HG02642 (cell line): ENCODE results near the gene RUNX1.

ENCODE experiments used
- ATAC-seq: cut with Tn5 transposase; IDR thresholded peaks from one replicate; pipeline ENCODE4 v1.9.1; 2021; ENCODE audit warnings: mild to moderate bottlenecking; ENCODE audit not compliant: unreplicated experiment, poor library complexity

RUNX1 gene

DNA sequence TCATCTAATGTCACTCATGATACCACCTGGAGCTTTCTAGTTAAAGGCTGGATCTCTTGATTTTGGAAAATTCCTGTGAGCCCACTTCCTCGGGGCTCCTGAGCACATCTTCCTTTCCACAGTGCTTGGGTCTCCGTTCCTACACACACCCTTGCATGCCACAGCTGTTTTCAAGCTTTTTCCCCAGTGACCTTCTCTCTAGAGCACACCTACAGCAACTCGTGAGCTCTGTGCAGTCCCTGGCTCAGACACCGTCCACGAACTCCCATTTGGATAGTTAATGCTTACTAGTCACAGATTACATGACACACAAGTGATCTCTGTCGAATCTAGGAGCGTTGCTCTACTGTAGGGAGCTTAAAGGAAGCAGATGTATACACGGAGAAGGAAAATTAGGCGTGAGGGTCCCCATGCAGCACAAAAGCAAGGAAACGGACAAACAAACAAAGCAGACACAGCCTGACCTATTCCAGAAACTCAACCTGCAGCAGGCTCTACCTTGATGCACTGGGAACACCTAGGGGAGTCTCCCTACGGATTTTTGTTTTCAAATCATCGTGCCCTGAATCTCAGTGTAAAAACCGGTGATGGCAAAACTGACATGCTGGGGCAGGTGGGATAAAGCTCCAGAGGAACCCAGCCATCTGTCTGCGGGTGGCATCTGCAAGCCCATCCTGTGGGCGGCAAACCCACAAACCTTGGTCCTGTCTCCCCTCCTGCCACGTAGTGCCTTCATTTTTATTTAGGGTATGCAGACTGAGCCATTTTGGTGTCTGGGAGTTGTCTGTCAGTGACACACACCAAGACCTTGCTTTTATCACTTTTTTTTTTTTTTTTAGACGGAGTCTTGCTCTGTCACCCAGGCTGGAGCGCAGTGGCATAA is 177.8 kb downstream of the RUNX1 start:
- ATAC-seq, result no peak

- ATAC-seq, result no peak
These were observed 178.9 kb downstream of the RUNX1 start for GRCh38 chr21:34870246-34870645.

DNA sequence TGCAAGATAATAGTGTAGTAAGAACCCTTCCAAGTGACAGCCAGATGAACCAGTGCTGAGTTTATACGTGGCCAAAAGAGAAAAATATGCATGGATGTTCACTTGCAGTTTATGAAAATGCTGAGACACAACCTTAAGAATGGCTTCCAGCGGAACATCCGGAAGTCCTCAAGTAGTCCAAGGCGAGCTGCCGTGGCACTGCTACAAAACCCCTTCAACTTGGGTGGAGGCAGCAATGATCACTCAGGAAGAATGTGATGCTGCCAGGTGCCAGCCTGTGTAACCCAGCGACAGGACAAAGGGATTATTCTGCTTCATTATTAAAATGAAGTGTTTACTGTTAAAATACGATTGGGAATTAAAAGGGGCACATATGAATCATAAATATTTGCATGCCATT is 179.6 kb downstream of the RUNX1 start:
- ATAC-seq, result no peak

DNA sequence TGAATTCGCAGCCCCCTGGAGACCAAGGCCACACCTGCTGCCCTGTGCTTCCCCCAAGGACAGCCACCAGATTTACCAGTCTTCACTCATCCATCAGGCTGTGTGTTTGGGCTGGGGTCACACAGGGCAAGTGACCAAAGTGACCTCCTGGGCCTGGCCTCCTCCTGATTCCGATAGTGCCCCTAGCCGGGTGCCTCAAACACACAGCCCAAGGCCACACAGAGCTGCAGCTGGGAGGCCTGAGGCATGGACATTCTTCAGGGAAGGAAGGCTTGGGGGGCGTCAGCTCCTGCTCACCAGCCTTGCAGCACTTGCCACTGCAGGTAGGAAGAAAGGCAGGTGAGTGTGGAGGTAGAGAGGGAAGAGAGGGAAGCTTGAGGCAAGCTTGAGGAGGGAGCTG is 181.3 kb downstream of the RUNX1 start:
- ATAC-seq, result no peak

- peak; percentile 86 for ATAC-seq
These were observed 183.5 kb downstream of the RUNX1 start for GRCh38 chr21:34865400-34866241.

- no peak for ATAC-seq
These were observed 184.5 kb downstream of the RUNX1 start for GRCh38 chr21:34864370-34865149.

- no peak for ATAC-seq
These were observed 186.2 kb downstream of the RUNX1 start for GRCh38 chr21:34862951-34863350.

DNA sequence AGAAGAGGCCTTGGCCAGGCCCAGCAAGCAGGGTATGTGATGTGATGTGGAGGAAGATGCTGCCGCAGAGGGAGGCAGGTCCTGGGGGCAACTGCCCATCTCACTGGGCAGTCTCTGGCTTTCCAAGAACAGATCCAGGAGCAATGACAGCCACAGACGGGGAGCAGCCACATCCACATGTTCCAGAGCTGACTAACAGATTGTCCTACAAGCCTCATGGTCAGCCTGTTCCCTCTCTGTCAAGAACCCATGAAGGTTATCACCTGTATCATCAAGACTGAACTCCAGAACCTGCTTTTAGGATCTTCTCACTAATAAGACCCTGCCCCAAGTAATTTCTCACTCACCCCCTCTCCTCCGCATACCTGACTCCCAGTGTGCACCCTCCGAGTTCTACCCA is 187.8 kb downstream of the RUNX1 start:
- ATAC-seq, result no peak

GRCh38 chr21:34859976-34860653 is 189.0 kb downstream of the RUNX1 start:
- no peak for ATAC-seq

DNA sequence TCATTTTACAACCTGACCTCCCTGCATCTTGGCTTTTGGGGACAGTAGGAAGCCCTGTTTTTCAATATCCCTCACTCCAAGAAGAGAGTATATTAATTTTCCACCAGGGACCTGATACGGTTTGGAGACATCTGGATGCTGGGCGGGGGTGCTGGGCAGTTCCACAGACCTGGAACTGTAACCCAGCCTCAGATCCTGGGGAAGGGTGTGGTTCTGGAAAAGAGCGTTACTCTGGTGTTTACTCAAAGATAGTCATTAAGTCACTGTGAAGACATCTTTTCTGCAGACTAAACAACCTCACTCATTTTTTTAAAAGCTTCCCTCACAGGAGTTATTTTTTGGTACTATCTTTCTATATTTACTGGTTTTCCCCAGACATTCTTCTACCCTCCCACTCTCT is 190.5 kb downstream of the RUNX1 start:
- ATAC-seq, result no peak

DNA sequence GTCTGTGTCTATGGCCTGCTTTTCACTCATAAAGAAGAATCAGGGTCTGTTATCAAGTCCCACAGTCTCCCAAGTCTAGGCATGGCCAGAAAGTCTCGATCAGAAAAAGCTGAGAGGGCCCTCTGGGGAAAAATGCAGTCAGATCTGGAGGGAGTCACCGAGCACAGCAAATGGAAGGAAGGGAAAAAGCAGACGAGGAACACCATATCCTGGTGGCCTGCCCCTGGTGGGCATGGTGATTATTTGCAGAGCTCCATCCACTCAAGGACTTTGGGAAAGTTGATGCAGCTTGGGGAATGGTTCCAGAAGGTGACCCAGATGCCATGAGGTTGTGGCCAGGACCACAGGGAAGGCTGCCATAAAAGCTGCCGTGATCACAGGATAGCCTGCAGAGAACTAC is 191.2 kb downstream of the RUNX1 start:
- no peak for ATAC-seq

DNA sequence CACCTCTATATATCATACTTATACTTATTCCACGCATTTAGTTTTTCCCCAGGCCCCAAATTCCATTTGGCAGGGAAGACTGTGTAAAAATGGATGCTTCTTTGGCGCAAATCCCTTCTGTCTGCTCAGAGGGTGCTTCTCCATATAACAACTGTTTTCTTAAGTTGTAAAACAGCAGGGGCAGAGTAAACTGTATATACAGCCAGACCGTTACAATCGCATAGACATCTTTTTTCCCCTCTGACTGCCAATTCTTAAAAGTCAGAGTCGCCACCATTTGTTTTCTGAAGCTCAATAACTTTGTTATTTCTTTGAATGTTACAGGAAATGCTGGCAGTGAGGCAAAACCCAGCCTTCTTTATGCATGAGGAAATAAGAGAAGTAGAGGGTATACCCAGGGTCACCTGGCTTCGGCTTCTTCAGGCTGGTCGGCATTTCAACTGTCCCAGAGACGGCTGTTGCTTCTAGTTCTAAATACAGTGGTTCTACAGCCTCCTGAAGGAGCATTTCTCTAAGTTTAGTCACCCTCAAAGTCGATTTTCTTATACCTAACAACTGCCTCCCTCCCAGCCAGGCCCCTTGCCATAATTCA is 191.9 kb downstream of the RUNX1 start:
- ATAC-seq, result no peak

GRCh38 chr21:34852448-34852847 is 196.7 kb downstream of the RUNX1 start:
- no peak for ATAC-seq

DNA sequence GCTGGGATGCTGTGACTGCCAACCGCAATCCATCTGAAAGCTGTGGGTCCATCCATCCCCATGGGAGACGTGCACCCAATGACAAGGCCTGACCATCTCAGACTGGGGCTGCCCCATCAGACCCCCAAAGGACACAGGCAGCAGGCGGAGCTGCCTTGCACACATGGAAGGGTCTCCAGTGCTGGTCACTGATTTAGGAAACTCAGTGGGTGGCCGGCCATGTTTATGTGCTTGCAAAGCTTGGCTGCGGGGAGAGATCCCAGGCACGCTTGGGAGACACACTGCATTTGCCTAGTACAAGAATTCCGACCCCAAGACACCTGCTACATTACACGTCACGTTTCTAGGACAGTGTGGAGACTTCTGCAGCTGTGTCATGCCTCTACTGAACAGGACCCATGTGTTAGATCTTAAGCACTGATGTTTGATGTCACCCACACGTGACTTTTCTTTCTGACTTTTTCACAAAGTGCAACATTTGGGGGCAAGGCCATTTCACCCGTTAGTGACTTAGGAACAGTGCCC is 198.9 kb downstream of the RUNX1 start:
- no peak for ATAC-seq

- no peak for ATAC-seq
These were observed 202.4 kb downstream of the RUNX1 start for GRCh38 chr21:34846601-34847112.

DNA sequence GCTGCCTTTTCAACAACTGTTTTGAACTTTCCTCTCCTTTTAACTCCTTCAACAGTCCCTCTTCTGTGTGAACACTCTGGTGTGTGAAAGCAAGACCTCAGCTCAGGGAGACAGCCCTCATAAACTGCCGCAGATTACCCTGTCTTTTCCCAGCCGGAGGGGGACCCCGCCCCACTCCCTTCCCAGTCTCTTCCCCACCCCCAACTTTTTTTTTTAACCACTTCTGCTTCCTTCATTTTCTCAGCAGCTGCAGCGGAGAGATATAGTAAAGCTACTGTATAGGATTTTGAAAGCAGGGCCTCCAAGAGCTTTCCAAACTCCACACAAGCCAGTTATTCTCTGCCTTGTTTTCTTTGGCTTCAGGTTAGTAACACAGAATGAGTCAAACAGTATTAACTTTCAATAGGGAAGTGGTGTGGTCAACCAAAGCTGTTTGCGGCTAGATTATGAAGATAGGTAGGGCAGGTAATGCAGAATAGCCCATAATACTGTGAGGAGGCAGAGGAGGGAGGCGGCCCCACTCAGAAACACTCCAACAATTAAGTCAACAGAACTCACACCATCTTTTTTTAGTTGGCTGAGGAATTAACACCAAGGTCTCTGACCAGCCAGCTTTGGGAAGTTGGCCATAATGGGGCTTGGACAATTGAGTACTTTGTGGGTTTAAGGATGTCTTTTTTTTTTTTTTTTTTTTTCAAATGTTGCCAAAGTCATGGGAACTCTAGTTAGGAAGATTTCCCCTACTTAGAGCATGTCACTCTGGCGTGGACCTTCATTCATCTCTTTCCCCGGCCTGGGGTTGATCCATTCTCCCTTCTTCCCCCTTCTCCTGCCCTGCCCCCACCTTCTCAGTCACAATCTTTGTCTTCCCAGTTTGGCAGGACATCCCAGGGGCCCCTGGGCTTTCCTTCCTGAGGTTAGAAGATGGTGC is 203.3 kb downstream of the RUNX1 start:
- ATAC-seq, result peak; percentile 87

DNA sequence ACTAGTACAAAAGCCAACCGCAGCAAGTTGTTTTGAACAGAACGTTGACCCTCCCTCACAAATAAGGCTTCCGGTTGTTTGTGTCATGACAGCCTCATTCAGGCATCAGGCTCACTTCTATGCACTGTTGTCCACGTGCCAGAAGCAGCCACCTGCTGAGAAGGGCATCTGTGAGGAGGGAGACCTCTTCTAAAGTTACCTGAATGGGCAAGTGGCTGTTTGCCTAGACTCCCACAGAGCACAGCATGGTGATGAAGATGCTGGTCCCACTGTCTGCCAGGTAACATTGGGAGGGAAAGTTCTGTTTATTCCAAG is 204.2 kb downstream of the RUNX1 start:
- no peak for ATAC-seq
